Superior temporal gyrus (tissue), 1 donor: ENCODE measurements around the gene PSMD14.

Experiments used
- DNase-seq: peaks from one replicate; pipeline ENCODE4 v3.0.0-alpha.2; 2016; ENCODE audit errors: extremely low spot score

The PSMD14 gene

GRCh38 chr2:161418715-161419637 is 110.8 kb downstream of the PSMD14 start:
- DNase-seq: peak; percentile 14

GRCh38 chr2:161419638-161420190 is 111.5 kb downstream of the PSMD14 start:
- DNase-seq: peak; percentile 16

GRCh38 chr2:161420406-161421074 is 112.3 kb downstream of the PSMD14 start:
- DNase-seq: peak; percentile 15

- no peak for DNase-seq
Measured at GRCh38 chr2:161421686-161422085, 113.5 kb downstream of the PSMD14 start.

GRCh38 chr2:161422816-161423403 is 114.7 kb downstream of the PSMD14 start:
- DNase-seq: no peak

GRCh38 chr2:161423421-161424393 is 115.5 kb downstream of the PSMD14 start:
- no peak for DNase-seq

GRCh38 chr2:161424394-161424769 is 116.2 kb downstream of the PSMD14 start:
- DNase-seq: peak; percentile 9

- DNase-seq: peak; percentile 22
Measured at GRCh38 chr2:161424891-161425727, 116.9 kb downstream of the PSMD14 start.

GRCh38 chr2:161425728-161426454 is 117.7 kb downstream of the PSMD14 start:
- peak; percentile 16 for DNase-seq

- peak; percentile 53 for DNase-seq
Measured at GRCh38 chr2:161426455-161426921, 118.3 kb downstream of the PSMD14 start.

GRCh38 chr2:161426922-161427663 is 118.9 kb downstream of the PSMD14 start:
- peak; percentile 39 for DNase-seq

GRCh38 chr2:161427664-161428587 is 119.7 kb downstream of the PSMD14 start:
- DNase-seq: peak; percentile 19

- peak; percentile 62 for DNase-seq
Measured at GRCh38 chr2:161430386-161430785, 122.2 kb downstream of the PSMD14 start.

GRCh38 chr2:161432107-161432506 is 123.9 kb downstream of the PSMD14 start:
- no peak for DNase-seq

- no peak for DNase-seq
Measured at GRCh38 chr2:161434118-161434517, 125.9 kb downstream of the PSMD14 start.

GRCh38 chr2:161436411-161436810 is 128.2 kb downstream of the PSMD14 start:
- DNase-seq: no peak

GRCh38 chr2:161438598-161438997 is 130.4 kb downstream of the PSMD14 start:
- DNase-seq: no peak
